Motor neuron (in vitro differentiated cells): ENCODE measurements around the gene SPON1. TPM values are rescaled to one million over a fixed set of nuclear protein-coding genes. Genes with fewer than 3 reads are reported as not detected.

Source experiments
- ATAC-seq, 8 experiments: fragments of 200-7000 bp; cut with Tn5 transposase; replicated peaks in 6 of 8; 2 replicates each; pipeline ENCODE4 v1.8.0; 2021; ENCODE audit warnings: mild to moderate bottlenecking in 8 of 8, moderate library complexity in 8 of 8
- H3K27ac ChIP-seq, 2 donors: fragments of 250-450 bp; sonication (Bioruptor Pico); 2 replicates each; pipeline ENCODE4 v1.9.0; 2021; ENCODE audit warnings: antibody characterized with exemption in 2 of 2, mild to moderate bottlenecking in 2 of 2, moderate library complexity in 1 of 2
- H3K4me1 ChIP-seq, 2 donors: fragments of 250-450 bp; sonication (Bioruptor Pico); replicated peaks in 1 of 2; 2 replicates each; pipeline ENCODE4 v1.6.1; 2021; ENCODE audit warnings: antibody characterized with exemption in 2 of 2, mild to moderate bottlenecking in 2 of 2, moderate library complexity in 1 of 2
- H3K4me3 ChIP-seq, 5 donors: fragments of 250-450 bp; sonication (Bioruptor Pico); 2 replicates each; pipeline ENCODE4 v1.9.0; 2021; ENCODE audit warnings: antibody characterized with exemption in 5 of 5, mild to moderate bottlenecking in 5 of 5, moderate library complexity in 4 of 5
- WGBS, 10 experiments: fragments of 450-650 bp; shearing (Covaris generic); methylation state at CpG; one replicate each; pipeline ENCODE4 v1.0.0; 2022; 5-methylcytosine and 5-hydroxymethylcytosine counted together
- in situ Hi-C, 9 experiments: fragments of 400-800 bp; cut with MboI; loops; one replicate each; pipeline ENCODE4 v1.15.0; 2021; ENCODE audit warnings: low sequenced_read_pairs in 9 of 9, low pct_unique_long_range_greater_than_20kb in 2 of 9; ENCODE audit not compliant: unreplicated experiment in 9 of 9
- total RNA-seq, 8 experiments: library from RNA; unstranded; fragments of 300-600 nt; gene quantifications; 2 replicates each; pipeline versions ENCODE4 v1.2.3 to v1.2.4, GENCODE V29; 2022

SPON1 gene
- total RNA-seq, 8 experiments from 2014 or later: 0.41 to 294 (median 9.5) TPM

GRCh38 chr11:14223636-14224288, 261.2 kb downstream of the SPON1 start:
- ATAC-seq: peak in 1 of 8 experiments; percentile 16
- H3K27ac ChIP-seq: no peak overlapping the region
- H3K4me1 ChIP-seq: peaks cover 0 to 13% of the 10 kb centered on the region in 2 donors
- H3K4me3 ChIP-seq: no peak overlapping the region
- 10 to 82% (median 76%) methylated on average over 2 to 5 of the region's 5 CpGs; no CpG with 5 or more reads in 2 of the 10 experiments for WGBS, 10 experiments
- in situ Hi-C loops: no loop called here

GRCh38 chr11:14224395-14224794, 261.9 kb downstream of the SPON1 start:
- peaks cover 0 to 17% of the 10 kb centered on the region in 2 donors for H3K4me1 ChIP-seq
- 0 to 100% (median 67%) methylated on average over 1 to 2 of the region's 2 CpGs; no CpG with 5 or more reads in 3 of the 10 experiments for WGBS, 10 experiments
- ATAC-seq: peak in 2 of 8 experiments; percentile 58 to 69
- no peak overlapping the region for H3K4me3 ChIP-seq
- in situ Hi-C loops: no loop called here
- no peak overlapping the region for H3K27ac ChIP-seq

DNA sequence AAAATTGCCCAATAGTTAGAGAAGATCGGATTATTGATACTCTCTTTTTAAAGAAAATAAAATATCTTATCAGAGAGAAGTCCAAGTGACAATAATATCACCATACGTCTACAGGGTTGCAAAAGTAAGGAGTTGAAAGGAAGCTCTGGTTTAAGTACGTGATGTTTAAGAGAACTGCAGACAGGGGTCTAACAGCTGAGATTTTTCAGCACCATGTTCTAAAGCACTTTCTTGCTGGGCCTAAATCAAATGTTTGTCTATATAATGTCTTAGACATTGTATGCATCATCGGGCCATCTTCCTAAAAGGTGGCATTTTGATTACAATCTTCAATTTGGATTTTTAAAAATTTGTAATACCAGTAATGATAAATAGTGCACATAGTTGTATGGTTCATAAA, 263.1 kb downstream of the SPON1 start:
- H3K27ac ChIP-seq: no peak overlapping the region
- peaks cover 0 to 17% of the 10 kb centered on the region in 2 donors for H3K4me1 ChIP-seq
- in situ Hi-C loops: loop anchor here in 5 of 9 experiments (25.0 kb wide), 2 partner anchors 263 to 463 kb away; partner anchors contain the start of gene SPON1 (in 3 of the 5)
- 46 to 100% (median 97%) methylated on average over 1 to 4 of the region's 4 CpGs for WGBS, 10 experiments
- ATAC-seq: no peak
- H3K4me3 ChIP-seq: no peak overlapping the region

- Histone ChIP-seq H3K4me1 (peaks cover 0 to 9% of the 10 kb centered on the region in 2 donors), H3K27ac (no peak overlapping the region), H3K4me3 (no peak overlapping the region)
- WGBS, 10 experiments: 100% methylated on average over 1 of the region's 2 CpGs; no CpG with 5 or more reads in 6 of the 10 experiments
- ATAC-seq: no peak
- in situ Hi-C loops: loop anchor here in 5 of 9 experiments (25.0 kb wide), 2 partner anchors 266 to 466 kb away; partner anchors contain the start of gene SPON1 (in 3 of the 5)
Measured at GRCh38 chr11:14228356-14228755, 265.8 kb downstream of the SPON1 start.

DNA sequence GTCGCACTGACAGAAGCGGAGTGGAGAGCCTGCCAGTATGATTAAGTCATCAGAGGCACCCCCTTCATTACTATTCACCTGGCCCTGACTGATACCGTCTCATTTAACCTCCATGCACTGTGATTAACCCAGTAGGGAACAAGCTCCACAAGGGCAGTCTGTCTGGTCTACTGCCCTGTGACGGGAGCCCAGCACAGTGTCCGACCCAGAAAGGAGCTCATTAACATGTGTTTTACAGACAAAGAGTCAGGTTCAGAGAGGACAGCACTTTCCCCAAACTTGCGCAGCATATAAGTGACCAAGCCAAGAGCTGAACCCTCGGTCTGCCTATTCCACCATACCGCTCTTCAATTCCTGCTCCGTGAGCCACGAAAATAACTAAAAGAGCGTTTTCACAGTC, 266.9 kb downstream of the SPON1 start:
- in situ Hi-C loops: loop anchor here in 5 of 9 experiments (25.0 kb wide), 2 partner anchors 267 to 467 kb away; partner anchors contain the start of gene SPON1 (in 3 of the 5)
- no peak for ATAC-seq
- Histone ChIP-seq H3K27ac (no peak overlapping the region), H3K4me1 (peaks cover 0 to 9% of the 10 kb centered on the region in 2 donors), H3K4me3 (no peak overlapping the region)
- 0 to 85% (median 40%) methylated on average over 1 to 7 of the region's 11 CpGs; no CpG with 5 or more reads in 3 of the 10 experiments for WGBS, 10 experiments

DNA sequence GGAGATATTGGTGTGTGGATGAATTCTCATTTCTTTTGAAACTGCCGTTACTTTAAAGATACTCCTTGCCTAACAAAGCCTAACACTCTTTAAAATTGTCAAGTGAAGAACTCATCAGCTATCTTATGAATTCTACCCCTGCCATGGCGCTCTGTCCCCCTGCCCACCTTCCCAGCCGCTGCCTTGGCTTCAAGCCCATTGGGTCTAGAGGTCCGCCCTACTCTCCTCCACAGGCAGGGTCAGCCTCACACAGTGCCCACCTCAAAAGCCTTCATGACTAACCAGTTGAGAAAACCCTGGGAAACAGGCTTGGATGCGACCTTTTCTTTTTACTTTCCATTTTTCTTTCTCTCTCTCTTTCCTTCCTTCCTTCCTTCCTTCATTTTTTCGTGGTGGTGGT, 267.9 kb downstream of the SPON1 start:
- 44 to 94% (median 69%) methylated on average over 2 to 5 of the region's 6 CpGs; no CpG with 5 or more reads in 2 of the 10 experiments for WGBS, 10 experiments
- no peak for ATAC-seq
- in situ Hi-C loops: loop anchor here in 5 of 9 experiments (25.0 kb wide), 2 partner anchors 268 to 468 kb away; partner anchors contain the start of gene SPON1 (in 3 of the 5)
- peaks cover 0 to 9% of the 10 kb centered on the region in 2 donors for H3K4me1 ChIP-seq
- H3K27ac ChIP-seq: no peak overlapping the region
- no peak overlapping the region for H3K4me3 ChIP-seq

GRCh38 chr11:14232652-14233051, 270.1 kb downstream of the SPON1 start:
- no peak for ATAC-seq
- peaks cover 0 to 9% of the 10 kb centered on the region in 2 donors for H3K4me1 ChIP-seq
- in situ Hi-C loops: loop anchor here in 5 of 9 experiments (25.0 kb wide), 2 partner anchors 270 to 470 kb away; partner anchors contain the start of gene SPON1 (in 3 of the 5)
- H3K27ac ChIP-seq: no peak overlapping the region
- no peak overlapping the region for H3K4me3 ChIP-seq
- WGBS, 10 experiments: 22 to 96% (median 69%) methylated on average over 2 to 5 of the region's 6 CpGs; no CpG with 5 or more reads in 5 of the 10 experiments

DNA sequence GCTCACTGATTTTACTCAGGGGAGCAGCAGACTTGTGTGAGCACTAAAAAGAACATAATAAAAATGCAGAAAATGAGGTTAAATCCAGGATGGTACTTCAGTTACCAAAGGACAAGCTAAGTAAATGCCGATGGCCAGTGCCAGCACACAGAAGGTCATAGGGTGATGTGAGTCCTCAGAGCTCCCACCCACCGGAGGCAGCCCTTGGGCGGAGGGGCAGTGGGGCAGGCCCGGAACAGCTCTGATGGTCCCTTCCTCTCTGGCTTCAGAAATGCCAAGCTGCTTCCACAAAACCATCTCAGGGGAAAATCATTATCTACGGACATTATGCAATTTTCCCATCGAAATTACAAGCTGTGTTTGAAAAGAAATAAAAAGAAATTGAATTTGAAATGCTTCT, 271.9 kb downstream of the SPON1 start:
- in situ Hi-C loops: loop anchor here in 5 of 9 experiments (25.0 kb wide), 2 partner anchors 272 to 472 kb away; partner anchors contain the start of gene SPON1 (in 3 of the 5)
- Histone ChIP-seq H3K4me1 (peaks cover 0 to 6% of the 10 kb centered on the region in 2 donors), H3K27ac (no peak overlapping the region), H3K4me3 (no peak overlapping the region)
- no peak for ATAC-seq
- WGBS, 10 experiments: 55 to 100% (median 77%) methylated on average over 1 to 5 of the region's 6 CpGs; no CpG with 5 or more reads in 3 of the 10 experiments

- in situ Hi-C loops: loop anchor here in 5 of 9 experiments (25.0 kb wide), 2 partner anchors 273 to 473 kb away; partner anchors contain the start of gene SPON1 (in 3 of the 5)
Measured at GRCh38 chr11:14235701-14236100, 273.2 kb downstream of the SPON1 start.

GRCh38 chr11:14237444-14237961, 275.0 kb downstream of the SPON1 start:
- in situ Hi-C loops: loop anchor here in 5 of 9 experiments (25.0 kb wide), 2 partner anchors 275 to 475 kb away; partner anchors contain the start of gene SPON1 (in 3 of the 5)
- WGBS, 10 experiments: 0 to 95% (median 76%) methylated on average over 1 to 8 of the region's 9 CpGs; no CpG with 5 or more reads in 2 of the 10 experiments
- no peak for ATAC-seq
- Histone ChIP-seq H3K4me1 (peaks cover 0 to 3% of the 10 kb centered on the region in 2 donors), H3K27ac (no peak overlapping the region), H3K4me3 (no peak overlapping the region)

More at GRCh38 chr11:14235701-14236100, 273.2 kb downstream of the SPON1 start:
- no peaks in the 10 kb centered on the region for H3K4me1 ChIP-seq
- no peak overlapping the region for H3K27ac ChIP-seq
- 0 to 100% (median 50%) methylated on average over 1 of the region's 1 CpG; no CpG with 5 or more reads in 3 of the 10 experiments for WGBS, 10 experiments
- H3K4me3 ChIP-seq: no peak overlapping the region
- ATAC-seq: no peak

DNA sequence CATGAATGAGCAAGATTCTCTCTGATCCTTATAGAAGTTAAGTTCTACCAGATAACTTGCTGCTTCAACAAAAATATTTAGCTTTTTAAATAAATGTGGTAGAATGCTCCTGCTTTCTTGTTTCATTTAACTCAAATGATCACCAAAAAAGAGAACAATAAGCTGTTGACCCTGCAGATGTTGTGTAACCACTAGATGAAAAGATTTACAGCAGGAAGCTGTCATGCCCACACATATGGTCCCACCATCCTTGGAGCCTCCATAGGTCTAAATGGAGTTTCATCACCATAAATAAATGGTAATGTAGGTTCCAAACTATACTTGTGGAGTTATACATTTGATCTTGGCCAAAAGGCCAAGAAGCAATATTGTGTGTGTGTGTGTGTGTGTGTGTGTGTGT, 277.7 kb downstream of the SPON1 start:
- no peak for ATAC-seq
- H3K27ac ChIP-seq: no peak overlapping the region
- peaks cover 0 to 3% of the 10 kb centered on the region in 2 donors for H3K4me1 ChIP-seq
- H3K4me3 ChIP-seq: no peak overlapping the region
- in situ Hi-C loops: loop anchor here in 7 of 9 experiments (10.0 to 25.0 kb wide), 4 partner anchors 275 to 478 kb away; partner anchors contain the start of gene SPON1 (in 5 of the 7)

GRCh38 chr11:14240951-14241350, 278.4 kb downstream of the SPON1 start:
- in situ Hi-C loops: loop anchor here in 7 of 9 experiments (10.0 to 25.0 kb wide), 4 partner anchors 276 to 479 kb away; partner anchors contain the start of gene SPON1 (in 5 of the 7)
- 47 to 100% (median 93%) methylated on average over 1 to 4 of the region's 4 CpGs; no CpG with 5 or more reads in 1 of the 10 experiments for WGBS, 10 experiments
- Histone ChIP-seq H3K4me1 (peaks cover 0 to 3% of the 10 kb centered on the region in 2 donors), H3K27ac (no peak overlapping the region), H3K4me3 (no peak overlapping the region)
- no peak for ATAC-seq
